OCI-LY1 (cell line): ENCODE measurements around the gene DPPA2.

Source experiments
- H2AFZ ChIP-seq: fragments of 200-600 bp; sonication (generic), shearing (Covaris generic); 2 replicates; pipeline ENCODE4 v1.6.0; 2014; ENCODE audit warnings: antibody characterized with exemption, mild to moderate bottlenecking, low read length
- H3F3A ChIP-seq: fragments of 200-600 bp; sonication (generic), shearing (Covaris generic); 2 replicates; pipeline ENCODE4 v1.6.0; 2014; ENCODE audit warnings: mild to moderate bottlenecking, antibody characterized with exemption, low read length, moderate library complexity; ENCODE audit not compliant: insufficient read depth
- H3K27ac ChIP-seq: fragments of 200-600 bp; sonication (generic); 2 replicates; pipeline ENCODE4 v1.5.1; 2014; ENCODE audit warnings: low read length, mixed run types, mild to moderate bottlenecking, low read depth; ENCODE audit not compliant: poor library complexity, severe bottlenecking
- H3K27me3 ChIP-seq: fragments of 200-600 bp; sonication (generic); 2 replicates; pipeline ENCODE4 v1.6.0; 2014; ENCODE audit warnings: antibody characterized with exemption, mild to moderate bottlenecking, low read length, moderate library complexity; ENCODE audit not compliant: insufficient read depth
- H3K36me3 ChIP-seq: fragments of 200-600 bp; sonication (generic); 2 replicates; pipeline ENCODE4 v1.6.1; 2014; ENCODE audit warnings: mild to moderate bottlenecking, antibody characterized with exemption, low read length, moderate library complexity, mixed read lengths; ENCODE audit not compliant: insufficient read depth
- H3K4me1 ChIP-seq: fragments of 200-600 bp; sonication (generic); 2 replicates; pipeline ENCODE4 v1.5.1; 2014; ENCODE audit warnings: mild to moderate bottlenecking, low read length, moderate library complexity; ENCODE audit not compliant: insufficient read depth, severe bottlenecking
- H3K4me2 ChIP-seq: fragments of 200-600 bp; sonication (generic), shearing (Covaris generic); 2 replicates; pipeline ENCODE4 v1.6.1; 2014; ENCODE audit warnings: low read length
- H3K4me3 ChIP-seq: fragments of 200-600 bp; sonication (generic); 2 replicates; pipeline ENCODE4 v1.5.1; 2014; ENCODE audit warnings: low read length, low read depth, mild to moderate bottlenecking, mixed read lengths; ENCODE audit not compliant: poor library complexity, severe bottlenecking
- H3K79me2 ChIP-seq: fragments of 200-600 bp; shearing (Covaris generic); 2 replicates; pipeline ENCODE4 v1.6.1; 2016; ENCODE audit warnings: mixed run types, low read length, mixed read lengths; ENCODE audit not compliant: insufficient read depth
- H3K9ac ChIP-seq: fragments of 200-600 bp; sonication (generic), shearing (Covaris generic); 2 replicates; pipeline ENCODE4 v1.6.1; 2014; ENCODE audit warnings: mild to moderate bottlenecking, low read length, mixed read lengths
- H3K9me2 ChIP-seq: fragments of 200-600 bp; sonication (generic), shearing (Covaris generic); 2 replicates; pipeline ENCODE4 v1.6.1; 2014; ENCODE audit warnings: low read depth, mild to moderate bottlenecking, low read length, mixed read lengths
- H3K9me3 ChIP-seq: fragments of 200-600 bp; shearing (Covaris generic); 2 replicates; pipeline ENCODE4 v1.6.1; 2014; ENCODE audit warnings: low read length, mixed read lengths
- H4K20me1 ChIP-seq: fragments of 200-600 bp; sonication (generic), shearing (Covaris generic); 2 replicates; pipeline ENCODE4 v1.6.0; 2016; ENCODE audit warnings: mild to moderate bottlenecking, low read length; ENCODE audit not compliant: insufficient read depth
- CTCF ChIP-seq: fragments of 200-600 bp; sonication (generic), shearing (Covaris generic); IDR thresholded peaks from 2 replicates; pipeline ENCODE4 v1.5.1; 2017; ENCODE audit warnings: mild to moderate bottlenecking, antibody characterized with exemption, low read length, moderate library complexity, mixed read lengths
- EZH2 ChIP-seq: fragments of 200-600 bp; sonication (generic), shearing (Covaris generic); IDR thresholded peaks from 2 replicates; pipeline ENCODE4 v1.8.0; 2017; ENCODE audit warnings: borderline replicate concordance, mixed run types, mild to moderate bottlenecking, antibody characterized with exemption, low read length, moderate library complexity, mixed read lengths

DPPA2 gene

GRCh38 chr3:109254770-109255169 is 61.5 kb downstream of the DPPA2 start:
- Histone ChIP-seq H3K9me3 (no peaks in the 10 kb centered on the region), H3K4me3 (no peak overlapping the region), H3F3A (no peaks in the 10 kb centered on the region), H4K20me1 (no peaks in the 10 kb centered on the region), H3K27me3 (no peaks in the 10 kb centered on the region), H3K9ac (no peak overlapping the region), H3K27ac (no peak overlapping the region), H3K9me2 (no peaks in the 10 kb centered on the region), H3K4me2 (no peak overlapping the region), H3K4me1 (no peaks in the 10 kb centered on the region), H3K79me2 (no peaks in the 10 kb centered on the region), H2AFZ (no peak overlapping the region), H3K36me3 (no peaks in the 10 kb centered on the region)
- TF ChIP-seq CTCF, result no peak
- TF ChIP-seq EZH2, result no peak

- H3K4me1 ChIP-seq, result no peaks in the 10 kb centered on the region
- no peak for TF ChIP-seq EZH2
- no peak for TF ChIP-seq CTCF
- no peaks in the 10 kb centered on the region for H3K79me2 ChIP-seq
- H3K9me2 ChIP-seq, result no peaks in the 10 kb centered on the region
- H3K27ac ChIP-seq, result no peak overlapping the region
- H3K4me2 ChIP-seq, result no peak overlapping the region
- no peak overlapping the region for H3K4me3 ChIP-seq
- no peaks in the 10 kb centered on the region for H4K20me1 ChIP-seq
- no peaks in the 10 kb centered on the region for H3K36me3 ChIP-seq
- H3K9me3 ChIP-seq, result no peaks in the 10 kb centered on the region
- H2AFZ ChIP-seq, result no peak overlapping the region
- H3K27me3 ChIP-seq, result no peaks in the 10 kb centered on the region
- no peaks in the 10 kb centered on the region for H3F3A ChIP-seq
- no peak overlapping the region for H3K9ac ChIP-seq
Measured at GRCh38 chr3:109252641-109253040, 63.7 kb downstream of the DPPA2 start.
